Liver (tissue), 9 donors: Measurements from ENCODE around the gene UMPS. TPM values are rescaled to one million over a fixed set of nuclear protein-coding genes. Genes with fewer than 3 reads are reported as not detected.

Experiments used
- DNase-seq: peaks from one replicate; pipeline ENCODE4 v3.0.0-alpha.2; 2017; ENCODE audit warnings: low spot score
- H3K27ac ChIP-seq, 2 donors: one replicate each; pipeline ENCODE4 v1.7.0; 2013; ENCODE audit warnings: inconsistent platforms in 2 of 2, low read length in 2 of 2, control low read depth in 1 of 2, low read depth in 1 of 2, mild to moderate bottlenecking in 1 of 2
- H3K27me3 ChIP-seq, 4 donors: one replicate each; pipeline versions ENCODE4 v1.6.1 to v1.7.0; 2013; ENCODE audit warnings: low read length in 3 of 4, inconsistent platforms in 1 of 4, mild to moderate bottlenecking in 1 of 4, moderate library complexity in 1 of 4; ENCODE audit not compliant: control insufficient read depth in 4 of 4, insufficient read depth in 4 of 4
- H3K36me3 ChIP-seq, 4 donors: one replicate each; pipeline versions ENCODE4 v1.6.1 to v1.7.0; 2013; ENCODE audit warnings: low read length in 3 of 4, mild to moderate bottlenecking in 3 of 4, low read depth in 1 of 4, moderate library complexity in 1 of 4; ENCODE audit not compliant: control insufficient read depth in 4 of 4, insufficient read depth in 3 of 4
- H3K4me1 ChIP-seq, 4 donors: one replicate each; pipeline versions ENCODE4 v1.6.1 to v1.7.0; 2013; ENCODE audit warnings: low read length in 3 of 4, mild to moderate bottlenecking in 3 of 4, moderate library complexity in 1 of 4; ENCODE audit not compliant: control insufficient read depth in 4 of 4, insufficient read depth in 4 of 4
- H3K4me3 ChIP-seq, 3 donors: one replicate each; pipeline versions ENCODE4 v1.6.1 to v1.7.0; 2013; ENCODE audit warnings: low read length in 3 of 3, control low read depth in 1 of 3, low read depth in 1 of 3, mild to moderate bottlenecking in 1 of 3
- H3K9ac ChIP-seq, 2 donors: one replicate each; pipeline ENCODE4 v1.7.0; 2013; ENCODE audit warnings: low read length in 2 of 2, mild to moderate bottlenecking in 2 of 2, moderate library complexity in 2 of 2, control low read depth in 1 of 2, low read depth in 1 of 2
- H3K9me3 ChIP-seq, 4 donors: one replicate each; pipeline versions ENCODE4 v1.6.1 to v1.7.0; 2013; ENCODE audit warnings: low read length in 3 of 4; ENCODE audit not compliant: control insufficient read depth in 4 of 4
- ATF3 ChIP-seq: IDR thresholded peaks from 2 replicates; pipeline ENCODE4 v1.6.1; 2016; ENCODE audit warnings: antibody characterized with exemption
- EGR1 ChIP-seq, 2 donors: IDR thresholded peaks; 2 replicates each; pipeline ENCODE4 v1.6.1; 2016 to 2018; ENCODE audit warnings: antibody characterized with exemption in 2 of 2, low read depth in 2 of 2
- FOXA1 ChIP-seq: IDR thresholded peaks from 2 replicates; pipeline ENCODE4 v1.6.1; 2016; ENCODE audit warnings: antibody characterized with exemption
- FOXA2 ChIP-seq: IDR thresholded peaks from 2 replicates; pipeline ENCODE4 v1.6.1; 2016; ENCODE audit warnings: antibody characterized with exemption
- GABPA ChIP-seq, 2 donors: IDR thresholded peaks in 1 of 2; conservative IDR thresholded peaks in 1 of 2; 2 replicates each; pipeline ENCODE4 v1.6.1; 2016; ENCODE audit warnings: antibody characterized with exemption in 2 of 2, mild to moderate bottlenecking in 1 of 2, moderate library complexity in 1 of 2
- HNF4A ChIP-seq, 2 donors: conservative IDR thresholded peaks; 2 replicates each; pipeline ENCODE4 v1.6.1; 2016; ENCODE audit warnings: antibody characterized with exemption in 2 of 2, mild to moderate bottlenecking in 2 of 2
- HNF4G ChIP-seq: IDR thresholded peaks from 2 replicates; pipeline ENCODE4 v1.6.1; 2016; ENCODE audit warnings: antibody characterized with exemption
- JUND ChIP-seq, 2 donors: IDR thresholded peaks; 2 replicates each; pipeline ENCODE4 v1.6.1; 2016; ENCODE audit warnings: antibody characterized with exemption in 2 of 2
- MAX ChIP-seq: IDR thresholded peaks from 2 replicates; pipeline ENCODE4 v1.6.1; 2016; ENCODE audit warnings: antibody characterized with exemption
- NR2F2 ChIP-seq: IDR thresholded peaks from 2 replicates; pipeline ENCODE4 v1.6.1; 2016; ENCODE audit warnings: antibody characterized with exemption
- RAD21 ChIP-seq, 2 donors: IDR thresholded peaks; 2 replicates each; pipeline ENCODE4 v1.6.1; 2016; ENCODE audit warnings: antibody characterized with exemption in 2 of 2, mild to moderate bottlenecking in 2 of 2
- RXRA ChIP-seq, 2 donors: IDR thresholded peaks; 2 replicates each; pipeline ENCODE4 v1.6.1; 2017 to 2018; ENCODE audit warnings: antibody characterized with exemption in 2 of 2, mild to moderate bottlenecking in 1 of 2
- SP1 ChIP-seq: IDR thresholded peaks from 2 replicates; pipeline ENCODE4 v1.6.1; 2018; ENCODE audit warnings: antibody characterized with exemption, mild to moderate bottlenecking
- TAF1 ChIP-seq: conservative IDR thresholded peaks from 2 replicates; pipeline ENCODE4 v1.6.1; 2016; ENCODE audit warnings: antibody characterized with exemption, mild to moderate bottlenecking
- YY1 ChIP-seq: IDR thresholded peaks from 2 replicates; pipeline ENCODE4 v1.6.1; 2016; ENCODE audit warnings: antibody characterized with exemption, mild to moderate bottlenecking
- WGBS: extraction: QIAGEN DNeasy Blood & Tissue Kit; methylation state at CpG from one replicate; pipeline ENCODE4 v1.1.7; 2013; 5-methylcytosine and 5-hydroxymethylcytosine counted together
- polyA plus RNA-seq, 2 donors: library from polyadenylated mRNA; stranded (reverse) in 1 of 2; unstranded in 1 of 2; fragments of 200-250 nt in 1 of 2; fragments of >200 nt in 1 of 2; fragmentation: Nextera tagmentation in 1 of 2; extraction: Ambion mirVana in 1 of 2; gene quantifications; one replicate each; pipeline versions ENCODE4 v1.2.1 to v1.2.3, GENCODE V29; 2013 to 2015
- total RNA-seq, 2 donors: library from RNA; depleted of rRNA; stranded (reverse); fragments of >200 nt; gene quantifications; one replicate each; pipeline ENCODE4 v1.2.3, GENCODE V29; 2014
- TF ChIP-seq, protein P1 (sequence below): IDR thresholded peaks from 2 replicates; pipeline ENCODE4 v1.6.1; 2016; ENCODE audit warnings: antibody characterized with exemption, mild to moderate bottlenecking
- TF ChIP-seq, protein P2 (sequence below): fragments of 150-350 bp; IDR thresholded peaks from 2 replicates; pipeline ENCODE4 v1.5.1; 2017; ENCODE audit warnings: improper control_type of control experiment, low read depth, low read length; ENCODE audit not compliant: missing input control
- TF ChIP-seq, protein P3 (sequence below): IDR thresholded peaks from 2 replicates; pipeline ENCODE4 v1.6.1; 2016; ENCODE audit warnings: antibody characterized with exemption
- donor health status: healthy.
- donor health status: healthy.
- donor health status: healthy.
- donor health status: healthy.
- donor health status: healthy.

UMPS gene
- total and polyA plus RNA-seq, 4 donors = 21.3 to 39.4 (median 26.0) TPM

DNA sequence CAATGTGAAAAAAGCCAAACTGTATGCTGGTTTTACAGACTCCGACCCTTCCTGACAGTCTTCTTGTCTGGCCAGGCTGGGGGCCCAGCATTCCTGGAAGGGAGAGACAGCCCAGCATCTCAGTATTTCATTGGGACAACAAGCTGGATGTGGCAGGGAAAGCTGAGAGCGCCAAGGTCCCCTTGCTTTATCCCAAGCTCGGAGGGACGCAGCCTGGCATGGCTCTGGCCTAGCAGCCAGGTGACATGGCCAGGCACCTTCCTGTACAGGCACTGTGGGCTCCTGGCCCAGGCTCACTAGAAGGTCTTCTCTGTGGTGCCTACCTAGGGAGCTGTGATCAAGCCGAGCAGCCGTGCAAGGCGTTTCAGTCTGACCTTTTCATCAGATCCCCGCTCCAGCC is 33.0 kb downstream of the UMPS start:
- H3K27ac ChIP-seq = no peak overlapping the region
- H3K36me3 ChIP-seq = peaks cover 8 to 38% (median 22%) of the 10 kb centered on the region in 4 donors

More for the DNA sequence above, 33.0 kb downstream of the UMPS start:
- Histone ChIP-seq H3K27me3 (no peaks in the 10 kb centered on the region), H3K9ac (no peak overlapping the region), H3K4me3 (no peak overlapping the region), H3K9me3 (no peaks in the 10 kb centered on the region), H3K4me1 (peaks cover 0 to 19% (median 16%) of the 10 kb centered on the region in 4 donors)
- DNase-seq = no peak
- 89% methylated on average over 8 of the region's 8 CpGs for WGBS
- TF ChIP-seq HNF4A (conservative IDR thresholded peaks at IDR 0.05) = no peak
- no peak for TF ChIP-seq EGR1 (IDR thresholded peaks at IDR 0.05; ENCODE audit: low read depth in 2 of 2)
- no peak for TF ChIP-seq RAD21 (IDR thresholded peaks at IDR 0.05)
- TF ChIP-seq GABPA (IDR thresholded peaks at IDR 0.05 in 1 of 2, conservative IDR thresholded peaks at IDR 0.05 in 1 of 2) = no peak
- no peak for TF ChIP-seq JUND (IDR thresholded peaks at IDR 0.05)
- no peak for TF ChIP-seq HNF4G
- TF ChIP-seq FOXA2 = no peak
- no peak for TF ChIP-seq NR2F2
- no peak for TF ChIP-seq SP1
- no peak for TF ChIP-seq RXRA (IDR thresholded peaks at IDR 0.05)
- no peak for TF ChIP-seq TAF1
- TF ChIP-seq YY1 = no peak
- TF ChIP-seq ATF3 = no peak
- TF ChIP-seq, protein P1, sequence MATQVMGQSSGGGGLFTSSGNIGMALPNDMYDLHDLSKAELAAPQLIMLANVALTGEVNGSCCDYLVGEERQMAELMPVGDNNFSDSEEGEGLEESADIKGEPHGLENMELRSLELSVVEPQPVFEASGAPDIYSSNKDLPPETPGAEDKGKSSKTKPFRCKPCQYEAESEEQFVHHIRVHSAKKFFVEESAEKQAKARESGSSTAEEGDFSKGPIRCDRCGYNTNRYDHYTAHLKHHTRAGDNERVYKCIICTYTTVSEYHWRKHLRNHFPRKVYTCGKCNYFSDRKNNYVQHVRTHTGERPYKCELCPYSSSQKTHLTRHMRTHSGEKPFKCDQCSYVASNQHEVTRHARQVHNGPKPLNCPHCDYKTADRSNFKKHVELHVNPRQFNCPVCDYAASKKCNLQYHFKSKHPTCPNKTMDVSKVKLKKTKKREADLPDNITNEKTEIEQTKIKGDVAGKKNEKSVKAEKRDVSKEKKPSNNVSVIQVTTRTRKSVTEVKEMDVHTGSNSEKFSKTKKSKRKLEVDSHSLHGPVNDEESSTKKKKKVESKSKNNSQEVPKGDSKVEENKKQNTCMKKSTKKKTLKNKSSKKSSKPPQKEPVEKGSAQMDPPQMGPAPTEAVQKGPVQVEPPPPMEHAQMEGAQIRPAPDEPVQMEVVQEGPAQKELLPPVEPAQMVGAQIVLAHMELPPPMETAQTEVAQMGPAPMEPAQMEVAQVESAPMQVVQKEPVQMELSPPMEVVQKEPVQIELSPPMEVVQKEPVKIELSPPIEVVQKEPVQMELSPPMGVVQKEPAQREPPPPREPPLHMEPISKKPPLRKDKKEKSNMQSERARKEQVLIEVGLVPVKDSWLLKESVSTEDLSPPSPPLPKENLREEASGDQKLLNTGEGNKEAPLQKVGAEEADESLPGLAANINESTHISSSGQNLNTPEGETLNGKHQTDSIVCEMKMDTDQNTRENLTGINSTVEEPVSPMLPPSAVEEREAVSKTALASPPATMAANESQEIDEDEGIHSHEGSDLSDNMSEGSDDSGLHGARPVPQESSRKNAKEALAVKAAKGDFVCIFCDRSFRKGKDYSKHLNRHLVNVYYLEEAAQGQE = no peak
- no peak for TF ChIP-seq FOXA1
- TF ChIP-seq, protein P2, sequence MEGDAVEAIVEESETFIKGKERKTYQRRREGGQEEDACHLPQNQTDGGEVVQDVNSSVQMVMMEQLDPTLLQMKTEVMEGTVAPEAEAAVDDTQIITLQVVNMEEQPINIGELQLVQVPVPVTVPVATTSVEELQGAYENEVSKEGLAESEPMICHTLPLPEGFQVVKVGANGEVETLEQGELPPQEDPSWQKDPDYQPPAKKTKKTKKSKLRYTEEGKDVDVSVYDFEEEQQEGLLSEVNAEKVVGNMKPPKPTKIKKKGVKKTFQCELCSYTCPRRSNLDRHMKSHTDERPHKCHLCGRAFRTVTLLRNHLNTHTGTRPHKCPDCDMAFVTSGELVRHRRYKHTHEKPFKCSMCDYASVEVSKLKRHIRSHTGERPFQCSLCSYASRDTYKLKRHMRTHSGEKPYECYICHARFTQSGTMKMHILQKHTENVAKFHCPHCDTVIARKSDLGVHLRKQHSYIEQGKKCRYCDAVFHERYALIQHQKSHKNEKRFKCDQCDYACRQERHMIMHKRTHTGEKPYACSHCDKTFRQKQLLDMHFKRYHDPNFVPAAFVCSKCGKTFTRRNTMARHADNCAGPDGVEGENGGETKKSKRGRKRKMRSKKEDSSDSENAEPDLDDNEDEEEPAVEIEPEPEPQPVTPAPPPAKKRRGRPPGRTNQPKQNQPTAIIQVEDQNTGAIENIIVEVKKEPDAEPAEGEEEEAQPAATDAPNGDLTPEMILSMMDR = no peak
- TF ChIP-seq MAX = no peak
- TF ChIP-seq, protein P3, sequence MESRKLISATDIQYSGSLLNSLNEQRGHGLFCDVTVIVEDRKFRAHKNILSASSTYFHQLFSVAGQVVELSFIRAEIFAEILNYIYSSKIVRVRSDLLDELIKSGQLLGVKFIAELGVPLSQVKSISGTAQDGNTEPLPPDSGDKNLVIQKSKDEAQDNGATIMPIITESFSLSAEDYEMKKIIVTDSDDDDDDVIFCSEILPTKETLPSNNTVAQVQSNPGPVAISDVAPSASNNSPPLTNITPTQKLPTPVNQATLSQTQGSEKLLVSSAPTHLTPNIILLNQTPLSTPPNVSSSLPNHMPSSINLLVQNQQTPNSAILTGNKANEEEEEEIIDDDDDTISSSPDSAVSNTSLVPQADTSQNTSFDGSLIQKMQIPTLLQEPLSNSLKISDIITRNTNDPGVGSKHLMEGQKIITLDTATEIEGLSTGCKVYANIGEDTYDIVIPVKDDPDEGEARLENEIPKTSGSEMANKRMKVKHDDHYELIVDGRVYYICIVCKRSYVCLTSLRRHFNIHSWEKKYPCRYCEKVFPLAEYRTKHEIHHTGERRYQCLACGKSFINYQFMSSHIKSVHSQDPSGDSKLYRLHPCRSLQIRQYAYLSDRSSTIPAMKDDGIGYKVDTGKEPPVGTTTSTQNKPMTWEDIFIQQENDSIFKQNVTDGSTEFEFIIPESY = no peak
